OCI-M1 (cell line): Measurements from ENCODE around the gene ELP5.
"Not testable (repeated sequence)": the region's sequence is repeated elsewhere in the genome, so short reads cannot be mapped to it uniquely, and the experiment has no call there.

Experiments used
- DNase-seq: peaks from one replicate; lab custom pipeline; 2025; lab: John Stamatoyannopoulos, UW

The ELP5 gene

GRCh38 chr17:7236808-7237207 lies 15.2 kb upstream of the ELP5 start:
- DNase-seq, result no peak

GRCh38 chr17:7237266-7237760 lies 14.7 kb upstream of the ELP5 start:
- peak; percentile 79 for DNase-seq

- DNase-seq, result peak; percentile 89
These were observed 14.1 kb upstream of the ELP5 start for GRCh38 chr17:7237761-7238419.

- DNase-seq, result peak; percentile 60
These were observed 13.5 kb upstream of the ELP5 start for GRCh38 chr17:7238420-7239090.

GRCh38 chr17:7239091-7240027 lies 12.7 kb upstream of the ELP5 start, which contains the start of gene PHF23:
TSS of gene PHF23 (minus strand) at chr17:7239457. CDS start at chr17:7239279, 178 bp downstream.
- peak; percentile 100 for DNase-seq

- DNase-seq, result peak; percentile 43
These were observed 11.6 kb upstream of the ELP5 start for GRCh38 chr17:7240375-7240774.

DNA sequence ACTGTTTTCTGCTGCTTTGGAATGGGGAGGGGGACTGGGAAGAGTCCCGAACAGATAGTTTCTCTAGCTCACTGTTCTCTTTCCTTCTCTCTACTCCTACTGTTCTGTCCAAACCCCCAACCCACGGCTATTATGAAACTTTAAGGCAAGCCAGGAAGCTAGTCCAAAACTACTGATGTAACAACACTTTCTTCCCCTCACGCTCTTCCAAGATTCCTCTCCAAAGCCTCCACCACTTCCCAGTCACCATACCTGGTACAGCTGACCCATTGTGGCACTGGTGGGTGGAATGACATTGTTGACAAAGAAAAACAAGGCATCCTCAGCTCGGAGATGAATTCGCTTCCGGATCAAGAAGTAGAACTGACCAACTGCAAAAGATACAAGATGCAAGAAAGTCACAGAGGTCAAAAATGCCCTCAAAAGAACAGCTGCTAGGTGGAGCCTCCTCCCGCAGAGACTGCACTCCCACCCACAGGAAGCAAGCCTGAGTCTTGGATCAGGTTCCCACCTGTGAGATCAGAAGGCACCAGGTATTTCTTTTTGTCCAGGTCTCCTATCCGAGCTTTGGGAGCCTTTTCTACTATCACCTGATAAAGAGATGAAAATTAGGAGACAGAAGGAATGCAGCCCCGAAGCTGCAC lies 10.8 kb upstream of the ELP5 start:
- DNase-seq, result peak; percentile 61

DNA sequence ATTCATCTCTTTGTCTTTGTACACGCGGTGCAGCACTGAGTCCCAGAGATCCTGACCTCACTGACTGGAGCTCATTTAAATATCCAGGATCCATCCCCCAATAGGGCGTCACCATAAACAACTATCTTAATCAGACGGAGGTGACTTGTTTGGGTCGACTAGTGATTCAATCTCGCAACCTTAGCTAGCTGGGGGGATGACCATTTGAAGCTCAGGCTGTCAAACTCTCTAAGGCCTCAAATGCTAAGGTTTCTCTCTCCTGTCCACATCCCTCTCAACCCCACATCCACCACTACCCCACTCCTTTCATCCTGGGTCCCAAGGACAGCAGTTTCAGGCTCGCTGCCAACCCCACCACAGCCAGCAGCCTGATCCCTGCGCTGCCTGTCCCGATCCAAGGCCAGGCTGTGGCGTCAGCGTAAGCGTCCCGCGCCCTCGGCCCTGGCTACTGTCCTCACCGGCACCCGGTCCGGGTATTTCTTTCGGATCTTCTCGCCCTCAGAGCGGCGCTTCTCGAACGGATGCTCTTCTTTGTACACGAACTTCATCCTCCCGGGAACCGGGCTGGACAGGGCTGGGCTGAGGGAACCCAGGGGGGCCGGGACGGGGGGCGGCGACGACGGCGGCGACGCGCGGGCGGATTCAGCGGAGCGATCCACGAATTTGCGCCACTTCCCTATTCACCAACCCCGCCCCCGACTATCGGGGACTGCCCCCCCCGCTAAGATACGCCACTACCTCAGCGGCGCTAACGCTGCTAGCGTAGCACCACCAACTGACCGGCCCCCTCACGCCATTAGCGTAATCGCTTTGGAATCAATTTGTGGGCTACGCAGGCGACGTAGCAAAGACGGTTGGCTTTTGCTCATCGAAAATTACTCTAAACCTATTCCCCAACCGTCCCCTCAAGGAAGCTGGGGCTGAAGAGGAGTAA lies 10.0 kb upstream of the ELP5 start, which contains the start of gene GABARAP:
GABARAP (minus strand) TSS at position 667 of the 934 bp plus-strand sequence; CDS start at position 548, 119 bp downstream.
- peak; percentile 97 for DNase-seq

DNA sequence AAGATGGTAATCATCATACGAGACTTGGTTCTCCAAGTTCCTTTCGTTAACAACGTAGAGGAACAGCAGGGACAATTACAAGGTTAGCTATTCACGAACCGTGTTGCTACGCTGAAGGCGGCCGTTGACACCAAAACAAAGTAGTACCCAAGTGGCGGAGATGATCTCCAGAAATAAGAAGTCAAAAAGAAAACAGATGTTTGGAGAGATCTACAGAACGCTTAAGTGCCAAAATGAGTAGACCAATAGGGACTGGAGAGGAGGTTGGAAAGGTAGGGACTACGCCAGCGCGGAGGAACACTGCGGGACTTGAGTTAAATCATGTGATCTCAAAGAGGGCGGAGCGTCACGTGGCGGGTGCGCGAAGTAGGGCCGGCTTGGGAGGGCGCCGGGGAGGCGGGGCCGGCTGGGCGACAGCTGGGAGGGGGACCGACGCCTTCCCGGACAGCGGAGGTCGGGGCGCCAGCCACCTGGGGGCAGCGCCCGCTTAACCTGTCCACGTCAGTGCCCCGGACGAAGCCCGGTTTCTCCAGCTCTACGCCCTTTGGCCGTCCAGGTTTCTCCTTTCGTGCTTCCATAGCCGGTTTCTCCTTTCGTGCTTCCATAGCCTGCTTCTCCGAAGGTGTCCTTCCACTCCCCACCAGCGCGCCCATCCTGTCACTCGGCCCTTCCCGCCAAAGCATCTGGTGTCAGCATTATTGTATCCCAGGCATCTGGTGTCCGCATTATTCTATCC lies 9.1 kb upstream of the ELP5 start:
- DNase-seq, result peak; percentile 98

DNA sequence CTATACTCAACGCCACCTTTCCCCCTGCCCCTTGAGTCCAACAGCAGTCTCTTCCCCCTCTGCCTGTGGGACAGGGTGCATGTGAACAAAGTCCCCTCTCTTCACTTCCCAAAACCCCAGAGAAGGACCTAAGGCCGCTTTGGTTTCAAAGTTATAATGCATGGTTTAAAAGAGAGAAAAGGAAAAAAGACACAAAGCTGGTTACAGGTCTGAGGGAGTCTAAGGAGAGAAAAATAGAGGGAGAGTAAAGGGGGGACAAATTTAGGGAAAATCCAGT lies 8.6 kb upstream of the ELP5 start:
- DNase-seq, result peak; percentile 64

GRCh38 chr17:7243838-7244237 lies 8.2 kb upstream of the ELP5 start:
- DNase-seq, result not testable (repeated sequence)

DNA sequence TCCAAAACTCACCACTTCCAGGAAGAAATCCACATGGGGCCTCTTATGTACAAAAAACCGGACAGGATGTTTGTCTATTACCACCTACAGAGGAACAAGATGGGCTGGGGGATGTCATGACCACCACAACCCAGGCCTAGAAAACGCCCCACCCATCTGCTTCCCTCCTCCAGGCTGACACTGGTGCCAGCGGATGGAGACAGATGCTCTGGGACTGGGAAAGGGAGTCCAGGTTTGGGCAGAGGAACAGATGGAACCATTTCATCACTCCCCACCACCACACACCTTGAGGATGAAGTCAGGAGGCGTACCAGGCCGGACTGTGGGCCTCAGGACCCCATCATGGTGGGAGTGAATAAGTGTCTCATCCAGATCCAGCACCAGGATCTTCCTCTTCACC lies 5.2 kb upstream of the ELP5 start:
- no peak for DNase-seq

DNA sequence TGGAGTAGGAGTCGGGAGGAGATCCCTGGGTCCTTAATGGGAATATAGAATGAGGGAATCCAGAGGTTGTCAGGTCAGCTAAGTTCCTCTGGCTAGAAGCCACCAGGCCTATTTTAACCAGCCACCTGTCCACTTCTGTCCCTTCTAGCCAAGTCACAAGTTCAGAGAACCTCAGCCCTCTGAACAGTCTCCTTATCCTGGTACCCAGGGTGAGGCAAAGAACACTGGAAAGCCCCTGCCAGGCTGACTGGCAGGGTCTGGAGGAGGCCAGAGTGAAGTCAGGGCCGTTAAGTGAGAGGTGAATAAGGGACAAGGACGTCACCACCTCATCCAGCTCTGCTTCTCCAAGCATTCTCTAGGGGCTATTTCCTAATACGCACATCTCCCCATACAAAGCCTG lies 3.2 kb upstream of the ELP5 start:
- no peak for DNase-seq

DNA sequence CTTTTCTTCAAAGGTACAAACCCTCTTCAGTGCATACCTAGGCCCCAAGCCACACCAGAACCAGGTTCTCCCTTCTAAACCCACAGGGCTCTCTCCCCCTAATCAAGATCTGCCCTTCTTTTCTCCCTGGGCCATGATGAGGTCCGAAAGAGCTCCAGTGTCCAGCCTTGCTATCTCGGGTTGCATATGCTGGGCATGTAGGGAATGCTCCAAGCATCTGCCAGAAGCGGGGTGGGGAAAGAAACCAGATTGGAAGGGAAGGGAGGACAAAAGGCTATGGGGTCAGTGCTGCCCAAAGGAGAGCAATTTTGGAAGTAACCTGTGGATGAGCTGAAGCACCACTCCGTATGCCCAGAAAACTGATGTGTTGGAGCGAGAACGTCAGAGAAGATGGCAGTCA lies 2.8 kb upstream of the ELP5 start:
- DNase-seq, result no peak

DNA sequence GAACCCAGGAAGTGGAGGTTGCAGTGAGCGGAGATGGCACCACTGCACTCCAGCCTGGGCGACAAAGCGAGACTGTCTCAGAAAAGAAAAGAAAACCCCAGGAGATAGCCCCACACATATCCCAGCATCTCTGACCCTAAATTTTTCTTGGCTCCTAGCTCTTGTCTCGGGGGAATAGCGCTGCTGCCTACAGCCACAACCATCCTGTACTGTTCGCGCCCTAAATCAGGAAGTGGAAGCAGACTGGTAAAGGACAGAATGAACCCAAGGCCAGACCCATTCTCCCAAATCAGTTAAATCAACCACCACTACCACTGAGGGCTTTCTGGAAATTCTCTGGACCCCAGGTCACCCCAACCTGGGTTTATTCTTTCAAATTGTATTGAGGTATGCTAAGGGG lies 2.2 kb upstream of the ELP5 start:
- peak; percentile 29 for DNase-seq

DNA sequence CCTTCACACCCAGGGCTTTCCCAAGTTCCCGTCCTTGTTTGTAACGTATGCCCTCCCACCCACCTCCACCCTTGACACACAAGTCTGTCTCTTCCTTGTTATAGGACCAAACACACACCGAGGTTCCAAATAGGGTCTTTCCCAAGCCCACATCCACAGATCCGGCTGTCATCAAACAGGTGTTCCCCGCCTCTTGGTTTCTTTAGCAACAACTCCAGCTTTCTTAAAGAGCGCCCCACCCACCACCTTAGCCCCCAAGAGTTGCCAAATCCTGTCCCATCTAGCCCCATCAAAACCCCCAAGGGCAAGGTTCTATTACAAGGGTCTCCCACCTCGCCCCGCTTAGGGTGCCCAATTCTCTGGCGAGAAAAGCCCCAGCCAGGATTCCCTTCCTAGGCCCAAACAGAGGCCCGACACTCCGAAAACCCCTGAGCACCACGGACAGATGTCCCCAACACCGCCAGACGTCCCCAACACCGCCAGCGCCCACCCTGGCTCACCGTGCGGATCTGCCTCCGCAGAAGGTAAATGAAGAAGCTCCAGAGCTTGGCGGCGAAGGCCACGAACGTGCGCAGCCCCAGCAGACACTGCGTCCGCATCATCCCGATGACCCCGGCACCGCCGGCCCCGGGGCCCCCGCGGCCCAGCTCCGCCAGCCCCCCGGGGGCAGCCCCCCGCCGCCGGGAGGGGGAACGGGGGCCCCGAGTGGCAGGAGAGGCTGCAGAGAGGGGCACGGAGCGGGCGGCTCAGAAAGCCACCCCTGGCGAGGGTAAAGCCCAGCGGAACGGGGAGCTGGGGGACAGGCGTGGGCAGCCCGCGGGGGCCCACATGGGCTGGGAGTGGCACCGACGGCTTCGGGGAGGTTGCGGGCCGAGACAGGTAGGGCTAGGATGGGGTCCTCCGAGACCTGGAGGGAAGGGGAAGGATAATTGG lies 1.1 kb upstream of the ELP5 start:
- DNase-seq, result peak; percentile 44

GRCh38 chr17:7251661-7252175 lies 297 bp upstream of the ELP5 start, which contains the start of gene CTDNEP1:
TSS of gene CTDNEP1 (minus strand) at chr17:7251734. CDS start at chr17:7251296, 438 bp downstream.
- peak; percentile 100 for DNase-seq

GRCh38 chr17:7253082-7253481 lies 1.1 kb downstream of the ELP5 start:
- DNase-seq, result no peak

DNA sequence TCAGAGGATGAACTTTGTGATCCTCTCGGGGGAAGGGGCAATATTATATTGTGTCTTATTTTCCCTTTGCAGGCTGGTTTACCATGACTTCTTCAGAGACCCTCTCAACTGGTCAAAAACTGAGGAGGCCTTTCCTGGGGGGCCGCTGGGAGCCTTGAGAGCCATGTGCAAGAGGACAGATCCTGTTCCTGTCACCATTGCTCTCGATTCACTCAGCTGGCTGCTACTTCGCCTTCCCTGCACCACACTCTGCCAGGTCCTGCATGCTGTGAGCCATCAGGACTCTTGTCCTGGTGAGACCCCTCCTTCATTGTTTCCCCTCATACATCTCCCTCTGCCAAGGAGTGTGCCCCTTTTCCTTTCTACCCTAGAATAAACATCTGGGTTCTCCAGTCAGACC lies 2.5 kb downstream of the ELP5 start:
- no peak for DNase-seq
